Neural progenitor cell (in vitro differentiated cells): ENCODE results near the gene TNRC18. TPM values are rescaled to one million over a fixed set of nuclear protein-coding genes. Genes with fewer than 3 reads are reported as not detected.
"Not testable (repeated sequence)": the region's sequence is repeated elsewhere in the genome, so short reads cannot be mapped to it uniquely, and the experiment has no call there.

Source experiments
- DNase-seq: peaks from one replicate; pipeline ENCODE4 v3.0.0-alpha.2; 2016; ENCODE audit warnings: low spot score
- H2AFZ ChIP-seq: fragments of 200-600 bp; sonication (generic); replicated peaks from 2 replicates; pipeline ENCODE4 v1.6.1; 2016; ENCODE audit warnings: antibody characterized with exemption
- H3F3A ChIP-seq: fragments of 200-600 bp; sonication (generic); 2 replicates; pipeline ENCODE4 v1.6.1; 2016; ENCODE audit warnings: antibody characterized with exemption, low read depth
- H3K27ac ChIP-seq: fragments of 200-600 bp; sonication (generic); 2 replicates; pipeline ENCODE4 v1.5.1; 2016; ENCODE audit warnings: mild to moderate bottlenecking
- H3K27me3 ChIP-seq: fragments of 200-600 bp; sonication (generic); 2 replicates; pipeline ENCODE4 v1.6.1; 2016; ENCODE audit warnings: mild to moderate bottlenecking, moderate library complexity
- H3K36me3 ChIP-seq: fragments of 200-600 bp; sonication (generic); 2 replicates; pipeline ENCODE4 v1.5.1; 2016
- H3K4me1 ChIP-seq: fragments of 200-600 bp; sonication (generic); 2 replicates; pipeline ENCODE4 v1.6.1; 2016; ENCODE audit warnings: mixed run types
- H3K4me2 ChIP-seq: fragments of 200-600 bp; sonication (generic); 2 replicates; pipeline ENCODE4 v1.6.1; 2016
- H3K4me3 ChIP-seq: fragments of 200-600 bp; sonication (generic); 2 replicates; pipeline ENCODE4 v1.5.1; 2016
- H3K79me2 ChIP-seq: fragments of 200-600 bp; sonication (generic); 2 replicates; pipeline ENCODE4 v1.6.1; 2016; ENCODE audit warnings: low read depth
- H3K9ac ChIP-seq: fragments of 200-600 bp; sonication (generic); 2 replicates; pipeline ENCODE4 v1.6.1; 2016
- H3K9me3 ChIP-seq: fragments of 200-600 bp; sonication (generic); 2 replicates; pipeline ENCODE4 v1.5.1; 2016; ENCODE audit warnings: low read depth
- H4K20me1 ChIP-seq: fragments of 200-600 bp; sonication (generic); 2 replicates; pipeline ENCODE4 v1.6.1; 2016; ENCODE audit warnings: low read depth
- H3K27ac Mint-ChIP-seq: 3 replicates; pipeline ENCODE4 v1.8.0; 2021; ENCODE audit warnings: mixed read lengths
- H3K27me3 Mint-ChIP-seq: 2 replicates; pipeline ENCODE4 v1.8.0; 2022; ENCODE audit warnings: low read depth, mild to moderate bottlenecking, inconsistent platforms, moderate library complexity, mixed read lengths; ENCODE audit not compliant: insufficient read depth
- H3K36me3 Mint-ChIP-seq: 3 replicates; pipeline ENCODE4 v1.8.0; 2021; ENCODE audit warnings: mixed read lengths
- H3K4me1 Mint-ChIP-seq: 3 replicates; pipeline ENCODE4 v1.8.0; 2021; ENCODE audit warnings: mixed read lengths
- H3K4me3 Mint-ChIP-seq: 3 replicates; pipeline ENCODE4 v1.8.0; 2021; ENCODE audit warnings: mild to moderate bottlenecking, moderate library complexity, mixed read lengths
- H3K9me3 Mint-ChIP-seq: 3 replicates; pipeline ENCODE4 v1.8.0; 2020; ENCODE audit warnings: mixed read lengths
- CTCF ChIP-seq: fragments of 200-600 bp; sonication (generic); IDR thresholded peaks from 2 replicates; pipeline ENCODE4 v1.5.1; 2017; ENCODE audit warnings: antibody characterized with exemption, mild to moderate bottlenecking
- EZH2 ChIP-seq: fragments of 200-600 bp; sonication (generic); IDR thresholded peaks from 2 replicates; pipeline ENCODE4 v1.6.1; 2017; ENCODE audit warnings: antibody characterized with exemption, mild to moderate bottlenecking, moderate library complexity
- EZH2phosphoT487 ChIP-seq: fragments of 200-600 bp; sonication (generic); IDR thresholded peaks from 2 replicates; pipeline ENCODE4 v1.6.1; 2017; ENCODE audit warnings: antibody characterized with exemption
- total RNA-seq: library from RNA; depleted of rRNA; stranded (reverse); fragments of >200 nt; gene quantifications from 2 replicates; pipeline ENCODE4 v1.2.3, GENCODE V29; 2015; ENCODE audit warnings: low replicate concordance

Gene TNRC18
- total RNA-seq, 1 donor from 2014 or later: 16.1 TPM

GRCh38 chr7:5361446-5362127 lies 62.0 kb downstream of the TNRC18 start:
- no peak overlapping the region for H3K4me2 ChIP-seq
- H3K27me3 Mint-ChIP-seq: peaks cover 6% of the 10 kb centered on the region
- H4K20me1 ChIP-seq: peaks cover 24% of the 10 kb centered on the region
- no peak overlapping the region for H3K27ac Mint-ChIP-seq
- H3K4me3 ChIP-seq: no peak overlapping the region
- no peak overlapping the region for H3K4me3 Mint-ChIP-seq
- no peaks in the 10 kb centered on the region for H3K9me3 ChIP-seq
- peaks cover 33% of the 10 kb centered on the region for H3K36me3 Mint-ChIP-seq
- no peak overlapping the region for H3K9ac ChIP-seq
- no peaks in the 10 kb centered on the region for H3K9me3 Mint-ChIP-seq
- DNase-seq: no peak
- no peaks in the 10 kb centered on the region for H3K79me2 ChIP-seq
- H2AFZ ChIP-seq: no peak overlapping the region
- H3F3A ChIP-seq: no peaks in the 10 kb centered on the region
- H3K4me1 Mint-ChIP-seq: peaks cover 4% of the 10 kb centered on the region
- no peaks in the 10 kb centered on the region for H3K27me3 ChIP-seq
- no peaks in the 10 kb centered on the region for H3K36me3 ChIP-seq
- H3K27ac ChIP-seq: no peak overlapping the region
- H3K4me1 ChIP-seq: no peaks in the 10 kb centered on the region
- TF ChIP-seq EZH2 (no peak), EZH2phosphoT487 (no peak), CTCF (no peak)

GRCh38 chr7:5360971-5361370 lies 62.7 kb downstream of the TNRC18 start:
- no peak overlapping the region for H3K9ac ChIP-seq
- no peaks in the 10 kb centered on the region for H3K9me3 ChIP-seq
- H3K9me3 Mint-ChIP-seq: no peaks in the 10 kb centered on the region
- peaks cover 25% of the 10 kb centered on the region for H4K20me1 ChIP-seq
- no peaks in the 10 kb centered on the region for H3K79me2 ChIP-seq
- H3K27ac Mint-ChIP-seq: no peak overlapping the region
- no peak overlapping the region for H3K4me3 Mint-ChIP-seq
- no peaks in the 10 kb centered on the region for H3K27me3 ChIP-seq
- no peak overlapping the region for H3K4me3 ChIP-seq
- no peaks in the 10 kb centered on the region for H3K36me3 ChIP-seq
- no peak for DNase-seq
- no peak overlapping the region for H3K4me2 ChIP-seq
- no peak for TF ChIP-seq EZH2phosphoT487
- no peak for TF ChIP-seq CTCF
- no peak for TF ChIP-seq EZH2
- peaks cover 37% of the 10 kb centered on the region for H3K36me3 Mint-ChIP-seq
- no peak overlapping the region for H2AFZ ChIP-seq
- H3K4me1 Mint-ChIP-seq: peaks cover 2% of the 10 kb centered on the region
- H3K4me1 ChIP-seq: no peaks in the 10 kb centered on the region
- no peak overlapping the region for H3K27ac ChIP-seq
- peaks cover 6% of the 10 kb centered on the region for H3K27me3 Mint-ChIP-seq
- H3F3A ChIP-seq: no peaks in the 10 kb centered on the region

GRCh38 chr7:5360451-5360850 lies 63.2 kb downstream of the TNRC18 start:
- Mint-ChIP-seq H3K4me3 (no peak overlapping the region), H3K9me3 (no peaks in the 10 kb centered on the region), H3K36me3 (peaks cover 34% of the 10 kb centered on the region), H3K27ac (no peak overlapping the region), H3K27me3 (peaks cover 6% of the 10 kb centered on the region), H3K4me1 (no peaks in the 10 kb centered on the region)
- Histone ChIP-seq H3F3A (no peaks in the 10 kb centered on the region), H3K4me3 (no peak overlapping the region), H3K9ac (no peak overlapping the region), H3K9me3 (no peaks in the 10 kb centered on the region), H3K79me2 (no peaks in the 10 kb centered on the region), H4K20me1 (peaks cover 25% of the 10 kb centered on the region), H2AFZ (no peak overlapping the region), H3K27me3 (no peaks in the 10 kb centered on the region), H3K27ac (no peak overlapping the region), H3K36me3 (no peaks in the 10 kb centered on the region), H3K4me1 (no peaks in the 10 kb centered on the region), H3K4me2 (no peak overlapping the region)
- no peak for DNase-seq
- no peak for TF ChIP-seq CTCF
- no peak for TF ChIP-seq EZH2phosphoT487
- TF ChIP-seq EZH2: no peak

GRCh38 chr7:5360021-5360420 lies 63.6 kb downstream of the TNRC18 start:
- peaks cover 34% of the 10 kb centered on the region for H3K36me3 Mint-ChIP-seq
- H3K27ac Mint-ChIP-seq, H3K4me3 Mint-ChIP-seq, H3K9me3 ChIP-seq, DNase-seq, H3K4me1 Mint-ChIP-seq, H2AFZ ChIP-seq, H3K36me3 ChIP-seq, H3K27ac ChIP-seq, H3K4me3 ChIP-seq, H3K4me2 ChIP-seq, H3K79me2 ChIP-seq, H3K9me3 Mint-ChIP-seq, H3K27me3 ChIP-seq, H3K9ac ChIP-seq, H3K27me3 Mint-ChIP-seq, H3F3A ChIP-seq, H3K4me1 ChIP-seq: not testable (repeated sequence)
- H4K20me1 ChIP-seq: peaks cover 25% of the 10 kb centered on the region
